Trophoblast cell (in vitro differentiated cells and primary cell): ENCODE data around the gene AK3.

ENCODE experiments used
- DNase-seq, 2 donors: peaks; one replicate each; pipeline ENCODE4 v3.0.0-alpha.2; 2016
- H2AFZ ChIP-seq: 2 replicates; pipeline ENCODE4 v1.6.1; 2013; ENCODE audit warnings: low read length, moderate library complexity, mild to moderate bottlenecking; ENCODE audit not compliant: insufficient read depth, poor library complexity
- H2AK5ac ChIP-seq: 2 replicates; pipeline ENCODE4 v1.6.1; 2013; ENCODE audit warnings: mild to moderate bottlenecking, low read length
- H2BK120ac ChIP-seq: 2 replicates; pipeline ENCODE4 v1.6.1; 2013; ENCODE audit warnings: low read length, mild to moderate bottlenecking, moderate library complexity; ENCODE audit not compliant: insufficient read depth, poor library complexity
- H2BK12ac ChIP-seq: 2 replicates; pipeline ENCODE4 v1.6.1; 2013; ENCODE audit warnings: mild to moderate bottlenecking, low read length, moderate library complexity
- H2BK5ac ChIP-seq: 2 replicates; pipeline ENCODE4 v1.6.1; 2013; ENCODE audit warnings: low read length, low read depth, moderate library complexity, mild to moderate bottlenecking; ENCODE audit not compliant: poor library complexity
- H3K14ac ChIP-seq: 2 replicates; pipeline ENCODE4 v1.6.1; 2013; ENCODE audit warnings: mild to moderate bottlenecking, low read length
- H3K18ac ChIP-seq: 2 replicates; pipeline ENCODE4 v1.6.1; 2013; ENCODE audit warnings: mild to moderate bottlenecking, low read length
- H3K23ac ChIP-seq: 2 replicates; pipeline ENCODE4 v1.6.1; 2013; ENCODE audit warnings: low read length
- H3K27ac ChIP-seq: 2 replicates; pipeline ENCODE4 v1.5.1; 2013; ENCODE audit warnings: low read depth, mild to moderate bottlenecking, inconsistent platforms, low read length, moderate library complexity
- H3K27me3 ChIP-seq: 2 replicates; pipeline ENCODE4 v1.6.1; 2013; ENCODE audit warnings: inconsistent platforms, mild to moderate bottlenecking, low read length, moderate library complexity; ENCODE audit not compliant: insufficient read depth
- H3K36me3 ChIP-seq, 2 experiments: 1 replicate in 1 of 2; 2 replicates in 1 of 2; pipeline ENCODE4 v1.6.1; 2013; ENCODE audit warnings: low read length in 2 of 2, mild to moderate bottlenecking in 2 of 2, moderate library complexity in 1 of 2; ENCODE audit not compliant: insufficient read depth in 2 of 2, control insufficient read depth in 1 of 2
- H3K4ac ChIP-seq: 2 replicates; pipeline ENCODE4 v1.6.1; 2013; ENCODE audit warnings: low read depth, mild to moderate bottlenecking, low read length, moderate library complexity
- H3K4me1 ChIP-seq, 2 experiments: 1 replicate in 1 of 2; 2 replicates in 1 of 2; pipeline ENCODE4 v1.6.1; 2013; ENCODE audit warnings: low read length in 2 of 2, mild to moderate bottlenecking in 2 of 2, moderate library complexity in 1 of 2; ENCODE audit not compliant: insufficient read depth in 2 of 2, control insufficient read depth in 1 of 2
- H3K4me2 ChIP-seq: 2 replicates; pipeline ENCODE4 v1.6.1; 2013; ENCODE audit warnings: inconsistent platforms, mild to moderate bottlenecking, low read length, moderate library complexity
- H3K4me3 ChIP-seq: 2 replicates; pipeline ENCODE4 v1.5.1; 2013; ENCODE audit warnings: mild to moderate bottlenecking, low read depth, low read length, inconsistent platforms
- H3K79me1 ChIP-seq: one replicate; pipeline ENCODE4 v1.6.1; 2013; ENCODE audit warnings: low read length
- H3K79me2 ChIP-seq: 2 replicates; pipeline ENCODE4 v1.6.1; 2013; ENCODE audit warnings: low read length, mild to moderate bottlenecking; ENCODE audit not compliant: control insufficient read depth, insufficient read depth, poor library complexity
- H3K9ac ChIP-seq: 2 replicates; pipeline ENCODE4 v1.6.1; 2013; ENCODE audit warnings: mild to moderate bottlenecking, low read length
- H3K9me3 ChIP-seq: 2 replicates; pipeline ENCODE4 v1.6.1; 2013; ENCODE audit warnings: low read depth, mild to moderate bottlenecking, control low read depth, inconsistent platforms, low read length; ENCODE audit not compliant: insufficient read depth
- H4K12ac ChIP-seq: 2 replicates; pipeline ENCODE4 v1.6.1; 2013; ENCODE audit warnings: low read depth, mild to moderate bottlenecking, low read length, moderate library complexity
- H4K8ac ChIP-seq: 2 replicates; pipeline ENCODE4 v1.6.1; 2013; ENCODE audit warnings: low read depth, mild to moderate bottlenecking, low read length, moderate library complexity
- H4K91ac ChIP-seq: one replicate; pipeline ENCODE4 v1.6.1; 2013; ENCODE audit warnings: low read depth, mild to moderate bottlenecking, low read length, moderate library complexity
- WGBS: extraction: QIAGEN DNeasy Blood & Tissue Kit; methylation state at CpG from one replicate; pipeline ENCODE4 v1.1.7; 2013; ENCODE audit warnings: missing lambda C conversion rate; ENCODE audit not compliant: insufficient read length, insufficient coverage; ENCODE audit errors: extremely low coverage; 5-methylcytosine and 5-hydroxymethylcytosine counted together

AK3 gene

GRCh38 chr9:4742246-4742645 is 1.2 kb upstream of the AK3 start:
- H3K18ac ChIP-seq = no peak overlapping the region
- H2AK5ac ChIP-seq = no peak overlapping the region
- H3K4me3 ChIP-seq = no peak overlapping the region
- H2BK12ac ChIP-seq = no peak overlapping the region
- no peak for DNase-seq
- no peak overlapping the region for H4K12ac ChIP-seq
- no peaks in the 10 kb centered on the region for H3K9me3 ChIP-seq
- H3K4me1 ChIP-seq = peaks cover 7 to 10% of the 10 kb centered on the region in 2 experiments
- no peaks in the 10 kb centered on the region for H3K27me3 ChIP-seq
- H3K9ac ChIP-seq = no peak overlapping the region
- no peak overlapping the region for H3K23ac ChIP-seq
- H3K79me1 ChIP-seq = peaks cover 11% of the 10 kb centered on the region
- no peak overlapping the region for H4K91ac ChIP-seq
- H4K8ac ChIP-seq = no peak overlapping the region
- no peak overlapping the region for H2AFZ ChIP-seq
- no peak overlapping the region for H2BK120ac ChIP-seq
- no peak overlapping the region for H3K27ac ChIP-seq
- WGBS = no CpG with 5 or more reads among the region's 3 CpGs
- H3K36me3 ChIP-seq = peaks cover 0 to 1% of the 10 kb centered on the region in 2 experiments
- H3K14ac ChIP-seq = no peak overlapping the region
- H3K4ac ChIP-seq = no peak overlapping the region
- H3K79me2 ChIP-seq = peaks cover 17% of the 10 kb centered on the region
- no peak overlapping the region for H3K4me2 ChIP-seq
- H2BK5ac ChIP-seq = no peak overlapping the region

DNA sequence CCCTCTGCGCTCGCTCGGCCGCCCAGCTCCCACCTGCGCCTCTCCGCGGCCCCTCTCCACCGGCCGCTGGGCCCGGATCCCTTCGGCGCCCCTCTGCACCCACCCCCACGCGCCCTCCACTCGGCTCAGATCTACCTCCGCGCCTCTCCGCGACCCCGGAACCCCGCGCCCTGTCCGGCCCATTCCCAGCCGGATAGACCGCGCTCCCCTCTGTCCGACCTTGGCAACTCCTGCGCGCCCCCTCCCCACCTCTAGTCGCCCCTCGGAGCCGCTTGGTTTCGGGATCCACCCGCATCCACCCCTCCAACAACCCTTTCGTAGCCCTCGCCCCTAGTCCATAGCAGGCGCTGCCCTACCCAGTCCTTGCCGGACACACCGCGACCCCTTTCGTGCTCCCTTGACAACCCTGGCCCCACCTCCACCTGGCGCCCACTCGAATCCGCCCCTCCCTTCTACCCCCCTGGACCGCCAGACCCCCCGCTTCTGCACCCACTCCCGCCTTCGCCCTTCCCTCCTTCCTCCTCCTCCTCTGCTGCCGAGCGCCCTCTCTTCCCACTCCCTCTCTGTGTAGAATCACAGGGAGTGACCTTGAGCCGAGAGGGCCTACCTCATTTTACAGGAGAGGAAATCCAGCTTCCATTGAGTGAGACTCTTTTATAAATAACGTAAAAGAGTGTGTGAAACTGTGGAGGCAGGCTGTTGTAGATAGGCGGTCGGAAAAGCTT is 525 bp upstream of the AK3 start:
- Histone ChIP-seq H3K18ac (peak overlapping the region; percentile 92), H2AFZ (peak overlapping the region; percentile 85), H3K14ac (peak overlapping the region; percentile 72), H3K4ac (peak overlapping the region; percentile 50), H2BK12ac (peak overlapping the region; percentile 27), H3K27ac (peak overlapping the region; percentile 6), H4K12ac (peak overlapping the region; percentile 82), H3K79me1 (peaks cover 11% of the 10 kb centered on the region), H2BK5ac (peak overlapping the region; percentile 41), H3K4me2 (peak overlapping the region; percentile 82), H3K23ac (no peak overlapping the region), H4K8ac (peak overlapping the region; percentile 94), H4K91ac (peak overlapping the region; percentile 77), H3K79me2 (peaks cover 19% of the 10 kb centered on the region), H3K4me1 (peaks cover 7 to 10% of the 10 kb centered on the region in 2 experiments), H3K9ac (peak overlapping the region; percentile 18), H3K4me3 (peak overlapping the region; percentile 93), H3K36me3 (peaks cover 0 to 1% of the 10 kb centered on the region in 2 experiments), H2BK120ac (peak overlapping the region; percentile 56), H3K9me3 (no peaks in the 10 kb centered on the region), H3K27me3 (no peaks in the 10 kb centered on the region), H2AK5ac (peak overlapping the region; percentile 39)
- no CpG with 5 or more reads among the region's 54 CpGs for WGBS
- DNase-seq = peak in 1 of 2 donors; percentile 25

- Histone ChIP-seq H3K4me3 (peak overlapping the region; percentile 93), H2BK5ac (peak overlapping the region; percentile 22), H3K23ac (no peak overlapping the region), H3K36me3 (peaks cover 0 to 1% of the 10 kb centered on the region in 2 experiments), H3K4me2 (peak overlapping the region; percentile 82), H2BK12ac (no peak overlapping the region), H3K18ac (peak overlapping the region; percentile 93), H2AK5ac (no peak overlapping the region), H4K91ac (peak overlapping the region; percentile 76), H3K9ac (peak overlapping the region; percentile 79), H4K8ac (no peak overlapping the region), H2AFZ (peak overlapping the region; percentile 86), H2BK120ac (no peak overlapping the region), H3K14ac (peak overlapping the region; percentile 72), H3K27me3 (no peaks in the 10 kb centered on the region), H3K79me2 (peaks cover 19% of the 10 kb centered on the region), H3K4ac (no peak overlapping the region), H3K4me1 (peaks cover 5 to 10% of the 10 kb centered on the region in 2 experiments), H3K9me3 (no peaks in the 10 kb centered on the region), H3K27ac (peak overlapping the region; percentile 43), H4K12ac (peak overlapping the region; percentile 55), H3K79me1 (peaks cover 11% of the 10 kb centered on the region)
- WGBS = no CpG with 5 or more reads among the region's 4 CpGs
- no peak for DNase-seq
Measured at GRCh38 chr9:4740388-4740637, 689 bp downstream of the AK3 start.

DNA sequence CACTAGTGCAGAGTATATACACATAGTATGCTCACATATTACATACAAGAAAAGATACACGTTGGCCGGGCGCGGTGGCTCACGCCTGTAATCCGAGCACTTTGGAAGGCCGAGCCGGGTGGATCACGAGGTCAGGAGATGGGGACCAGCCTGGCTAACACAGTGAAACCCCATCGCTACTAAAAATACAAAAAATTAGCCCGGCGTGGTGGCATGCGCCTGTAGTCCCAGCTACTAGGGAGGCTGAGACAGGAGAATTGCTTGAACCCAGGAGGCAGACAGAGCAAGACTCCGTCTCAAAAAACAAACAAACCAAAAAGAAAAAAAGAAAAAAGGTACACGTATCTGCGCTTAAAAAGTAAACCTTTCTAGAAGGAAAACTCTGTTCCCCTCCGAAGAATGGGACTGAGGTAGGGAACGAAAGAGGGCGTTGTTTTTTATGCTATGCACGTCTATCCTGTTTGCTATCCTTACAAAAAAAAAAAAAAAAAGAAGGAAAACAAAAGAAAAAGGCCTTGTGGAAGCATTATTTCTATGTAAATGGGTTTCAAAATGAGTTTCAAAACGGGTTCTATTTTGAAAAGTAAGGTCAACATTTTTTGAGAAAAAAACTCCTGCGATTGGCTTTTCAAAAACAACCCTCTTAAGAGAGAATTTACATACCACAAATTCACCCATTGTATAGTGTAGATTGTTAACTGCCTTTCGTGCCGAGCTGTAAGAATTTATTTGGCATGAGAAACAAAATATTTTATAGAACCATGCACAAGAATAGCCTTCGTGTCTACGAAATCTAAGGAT is 1.2 kb downstream of the AK3 start:
- no peak overlapping the region for H3K27ac ChIP-seq
- H3K4me2 ChIP-seq = peak overlapping the region; percentile 82
- peak in 1 of 2 donors; percentile 21 for DNase-seq
- H2BK120ac ChIP-seq = no peak overlapping the region
- no peak overlapping the region for H4K91ac ChIP-seq
- no CpG with 5 or more reads among the region's 26 CpGs for WGBS
- H2BK5ac ChIP-seq = no peak overlapping the region
- H3K79me2 ChIP-seq = peaks cover 19% of the 10 kb centered on the region
- H3K79me1 ChIP-seq = peaks cover 11% of the 10 kb centered on the region
- no peak overlapping the region for H4K8ac ChIP-seq
- H3K18ac ChIP-seq = no peak overlapping the region
- H3K4me1 ChIP-seq = peaks cover 5 to 10% of the 10 kb centered on the region in 2 experiments
- no peaks in the 10 kb centered on the region for H3K9me3 ChIP-seq
- no peak overlapping the region for H2BK12ac ChIP-seq
- H3K4me3 ChIP-seq = no peak overlapping the region
- no peaks in the 10 kb centered on the region for H3K27me3 ChIP-seq
- no peak overlapping the region for H2AFZ ChIP-seq
- H3K36me3 ChIP-seq = peaks cover 0 to 1% of the 10 kb centered on the region in 2 experiments
- H3K14ac ChIP-seq = peak overlapping the region; percentile 37
- H4K12ac ChIP-seq = peak overlapping the region; percentile 54
- H2AK5ac ChIP-seq = peak overlapping the region; percentile 37
- peak overlapping the region; percentile 86 for H3K4ac ChIP-seq
- no peak overlapping the region for H3K23ac ChIP-seq
- H3K9ac ChIP-seq = no peak overlapping the region
